Keratinocyte (primary cell): ENCODE data around the gene TRIM9.

Experiments
- CTCF ChIP-seq, 3 experiments: IDR thresholded peaks in 1 of 3; conservative IDR thresholded peaks in 1 of 3; optimal IDR thresholded peaks in 1 of 3; 2 replicates in 2 of 3; 3 replicates in 1 of 3; pipeline versions ENCODE3 to v1.5.1; 2011; ENCODE audit warnings: low read length in 3 of 3, mild to moderate bottlenecking in 3 of 3, moderate library complexity in 2 of 3, control low read depth in 1 of 3, inconsistent platforms in 1 of 3; ENCODE audit not compliant: insufficient read depth in 2 of 3; ENCODE audit errors: extremely low read depth in 1 of 3
- EZH2 ChIP-seq: IDR thresholded peaks from one replicate; pipeline ENCODE4 v1.6.1; 2012; ENCODE audit warnings: inconsistent platforms, mild to moderate bottlenecking, low read length, moderate library complexity

- no peak for TF ChIP-seq CTCF (optimal IDR thresholded peaks at IDR 0.05 in 1 of 3, IDR thresholded peaks at IDR 0.05 in 1 of 3, conservative IDR thresholded peaks at IDR 0.05 in 1 of 3; ENCODE audit: extremely low read depth in 1 of 3, insufficient read depth in 2 of 3, low read length in 3 of 3)
- no peak for TF ChIP-seq EZH2
Measured at GRCh38 chr14:51124029-51124428, 29.1 kb upstream of the TRIM9 start.
